Liver (tissue), 9 donors: ENCODE results near the gene PDE6B. TPM values are rescaled to one million over a fixed set of nuclear protein-coding genes. Genes with fewer than 3 reads are reported as not detected.

Experiments used
- DNase-seq: peaks from one replicate; pipeline ENCODE4 v3.0.0-alpha.2; 2017; ENCODE audit warnings: low spot score
- H3K27ac ChIP-seq, 2 donors: one replicate each; pipeline ENCODE4 v1.7.0; 2013; ENCODE audit warnings: inconsistent platforms in 2 of 2, low read length in 2 of 2, control low read depth in 1 of 2, low read depth in 1 of 2, mild to moderate bottlenecking in 1 of 2
- H3K27me3 ChIP-seq, 4 donors: one replicate each; pipeline versions ENCODE4 v1.6.1 to v1.7.0; 2013; ENCODE audit warnings: low read length in 3 of 4, inconsistent platforms in 1 of 4, mild to moderate bottlenecking in 1 of 4, moderate library complexity in 1 of 4; ENCODE audit not compliant: control insufficient read depth in 4 of 4, insufficient read depth in 4 of 4
- H3K36me3 ChIP-seq, 4 donors: one replicate each; pipeline versions ENCODE4 v1.6.1 to v1.7.0; 2013; ENCODE audit warnings: low read length in 3 of 4, mild to moderate bottlenecking in 3 of 4, low read depth in 1 of 4, moderate library complexity in 1 of 4; ENCODE audit not compliant: control insufficient read depth in 4 of 4, insufficient read depth in 3 of 4
- H3K4me1 ChIP-seq, 4 donors: one replicate each; pipeline versions ENCODE4 v1.6.1 to v1.7.0; 2013; ENCODE audit warnings: low read length in 3 of 4, mild to moderate bottlenecking in 3 of 4, moderate library complexity in 1 of 4; ENCODE audit not compliant: control insufficient read depth in 4 of 4, insufficient read depth in 4 of 4
- H3K4me3 ChIP-seq, 3 donors: one replicate each; pipeline versions ENCODE4 v1.6.1 to v1.7.0; 2013; ENCODE audit warnings: low read length in 3 of 3, control low read depth in 1 of 3, low read depth in 1 of 3, mild to moderate bottlenecking in 1 of 3
- H3K9ac ChIP-seq, 2 donors: one replicate each; pipeline ENCODE4 v1.7.0; 2013; ENCODE audit warnings: low read length in 2 of 2, mild to moderate bottlenecking in 2 of 2, moderate library complexity in 2 of 2, control low read depth in 1 of 2, low read depth in 1 of 2
- H3K9me3 ChIP-seq, 4 donors: one replicate each; pipeline versions ENCODE4 v1.6.1 to v1.7.0; 2013; ENCODE audit warnings: low read length in 3 of 4; ENCODE audit not compliant: control insufficient read depth in 4 of 4
- ATF3 ChIP-seq: IDR thresholded peaks from 2 replicates; pipeline ENCODE4 v1.6.1; 2016; ENCODE audit warnings: antibody characterized with exemption
- CTCF ChIP-seq: fragments of 150-350 bp; IDR thresholded peaks from 2 replicates; pipeline ENCODE4 v1.5.1; 2017; ENCODE audit warnings: improper control_type of control experiment, low read depth, low read length; ENCODE audit not compliant: missing input control
- EGR1 ChIP-seq, 2 donors: IDR thresholded peaks; 2 replicates each; pipeline ENCODE4 v1.6.1; 2016 to 2018; ENCODE audit warnings: antibody characterized with exemption in 2 of 2, low read depth in 2 of 2
- FOXA1 ChIP-seq: IDR thresholded peaks from 2 replicates; pipeline ENCODE4 v1.6.1; 2016; ENCODE audit warnings: antibody characterized with exemption
- FOXA2 ChIP-seq: IDR thresholded peaks from 2 replicates; pipeline ENCODE4 v1.6.1; 2016; ENCODE audit warnings: antibody characterized with exemption
- GABPA ChIP-seq, 2 donors: IDR thresholded peaks in 1 of 2; conservative IDR thresholded peaks in 1 of 2; 2 replicates each; pipeline ENCODE4 v1.6.1; 2016; ENCODE audit warnings: antibody characterized with exemption in 2 of 2, mild to moderate bottlenecking in 1 of 2, moderate library complexity in 1 of 2
- HNF4A ChIP-seq, 2 donors: conservative IDR thresholded peaks; 2 replicates each; pipeline ENCODE4 v1.6.1; 2016; ENCODE audit warnings: antibody characterized with exemption in 2 of 2, mild to moderate bottlenecking in 2 of 2
- HNF4G ChIP-seq: IDR thresholded peaks from 2 replicates; pipeline ENCODE4 v1.6.1; 2016; ENCODE audit warnings: antibody characterized with exemption
- JUND ChIP-seq, 2 donors: IDR thresholded peaks; 2 replicates each; pipeline ENCODE4 v1.6.1; 2016; ENCODE audit warnings: antibody characterized with exemption in 2 of 2
- MAX ChIP-seq: IDR thresholded peaks from 2 replicates; pipeline ENCODE4 v1.6.1; 2016; ENCODE audit warnings: antibody characterized with exemption
- REST ChIP-seq: IDR thresholded peaks from 2 replicates; pipeline ENCODE4 v1.6.1; 2016; ENCODE audit warnings: antibody characterized with exemption, mild to moderate bottlenecking
- RXRA ChIP-seq, 2 donors: IDR thresholded peaks; 2 replicates each; pipeline ENCODE4 v1.6.1; 2017 to 2018; ENCODE audit warnings: antibody characterized with exemption in 2 of 2, mild to moderate bottlenecking in 1 of 2
- SP1 ChIP-seq: IDR thresholded peaks from 2 replicates; pipeline ENCODE4 v1.6.1; 2018; ENCODE audit warnings: antibody characterized with exemption, mild to moderate bottlenecking
- YY1 ChIP-seq: IDR thresholded peaks from 2 replicates; pipeline ENCODE4 v1.6.1; 2016; ENCODE audit warnings: antibody characterized with exemption, mild to moderate bottlenecking
- WGBS: extraction: QIAGEN DNeasy Blood & Tissue Kit; methylation state at CpG from one replicate; pipeline ENCODE4 v1.1.7; 2013; 5-methylcytosine and 5-hydroxymethylcytosine counted together
- polyA plus RNA-seq, 2 donors: library from polyadenylated mRNA; stranded (reverse) in 1 of 2; unstranded in 1 of 2; fragments of 200-250 nt in 1 of 2; fragments of >200 nt in 1 of 2; fragmentation: Nextera tagmentation in 1 of 2; extraction: Ambion mirVana in 1 of 2; gene quantifications; one replicate each; pipeline versions ENCODE4 v1.2.1 to v1.2.3, GENCODE V29; 2013 to 2015
- total RNA-seq, 2 donors: library from RNA; depleted of rRNA; stranded (reverse); fragments of >200 nt; gene quantifications; one replicate each; pipeline ENCODE4 v1.2.3, GENCODE V29; 2014
- donor health status: healthy.
- donor health status: healthy.
- donor health status: healthy.
- donor health status: healthy.
- donor health status: healthy.

The PDE6B gene
- total and polyA plus RNA-seq, 4 donors: 0.28 to 7.3 (median 0.49) TPM

GRCh38 chr4:677431-678293 is 52.3 kb downstream of the PDE6B start:
- no peak overlapping the region for H3K27ac ChIP-seq
- no peak overlapping the region for H3K9ac ChIP-seq
- no peak overlapping the region for H3K4me3 ChIP-seq
- TF ChIP-seq HNF4A (conservative IDR thresholded peaks at IDR 0.05) (no peak), RXRA (IDR thresholded peaks at IDR 0.05) (no peak)
- H3K27me3 ChIP-seq: no peaks in the 10 kb centered on the region
- H3K36me3 ChIP-seq: peaks cover 0 to 2% (median under 1%) of the 10 kb centered on the region in 4 donors
- 75% methylated on average over 26 of the region's 26 CpGs for WGBS
- H3K4me1 ChIP-seq: peaks cover 13 to 25% (median 18%) of the 10 kb centered on the region in 4 donors
- no peak for DNase-seq
- no peaks in the 10 kb centered on the region for H3K9me3 ChIP-seq

- WGBS: 72% methylated on average over 14 of the region's 14 CpGs
- peaks cover 7 to 21% (median 13%) of the 10 kb centered on the region in 4 donors for H3K4me1 ChIP-seq
- no peaks in the 10 kb centered on the region for H3K9me3 ChIP-seq
- H3K27ac ChIP-seq: no peak overlapping the region
- no peaks in the 10 kb centered on the region for H3K27me3 ChIP-seq
- DNase-seq: no peak
- H3K4me3 ChIP-seq: no peak overlapping the region
- H3K9ac ChIP-seq: no peak overlapping the region
- H3K36me3 ChIP-seq: no peaks in the 10 kb centered on the region
- TF ChIP-seq SP1 (no peak), REST (no peak), GABPA (IDR thresholded peaks at IDR 0.05 in 1 of 2, conservative IDR thresholded peaks at IDR 0.05 in 1 of 2) (no peak), FOXA1 (no peak), EGR1 (IDR thresholded peaks at IDR 0.05; ENCODE audit: low read depth in 2 of 2) (no peak), CTCF (no peak), JUND (IDR thresholded peaks at IDR 0.05) (no peak), HNF4A (conservative IDR thresholded peaks at IDR 0.05) (no peak), HNF4G (no peak), MAX (no peak), FOXA2 (no peak), YY1 (no peak), ATF3 (no peak), RXRA (IDR thresholded peaks at IDR 0.05) (no peak)
Observed at GRCh38 chr4:678331-679103, 53.1 kb downstream of the PDE6B start.
